Neural progenitor cell (in vitro differentiated cells): Measurements from ENCODE around the gene KLF2.

Source experiments
- EZH2phosphoT487 ChIP-seq: fragments of 200-600 bp; sonication (generic); IDR thresholded peaks from 2 replicates; pipeline ENCODE4 v1.6.1; 2017; ENCODE audit warnings: antibody characterized with exemption
- TF ChIP-seq, protein P1 (sequence below): fragments of 200-600 bp; sonication (generic); IDR thresholded peaks from 2 replicates; pipeline ENCODE4 v1.5.1; 2017; ENCODE audit warnings: antibody characterized with exemption, mild to moderate bottlenecking

DNA sequence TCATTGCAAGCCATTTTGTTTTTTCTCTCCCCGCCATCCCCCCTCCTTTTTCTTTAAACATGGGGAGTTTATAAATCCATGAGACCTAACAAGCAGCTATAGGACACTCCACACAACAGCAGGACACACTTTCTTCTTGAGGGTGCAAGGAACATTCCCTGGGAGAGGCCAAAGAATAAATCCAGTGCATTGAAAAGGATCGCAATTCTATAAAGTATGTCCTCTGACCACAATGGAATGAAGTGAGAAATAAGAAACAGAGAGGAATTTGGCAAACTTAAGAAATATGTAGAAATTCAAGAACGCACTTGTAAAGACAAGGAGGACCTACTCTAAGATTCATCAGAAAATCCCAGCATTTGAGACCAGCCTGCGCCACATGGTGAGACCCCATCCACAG lies 11.9 kb downstream of the KLF2 start:
- TF ChIP-seq, protein P1, sequence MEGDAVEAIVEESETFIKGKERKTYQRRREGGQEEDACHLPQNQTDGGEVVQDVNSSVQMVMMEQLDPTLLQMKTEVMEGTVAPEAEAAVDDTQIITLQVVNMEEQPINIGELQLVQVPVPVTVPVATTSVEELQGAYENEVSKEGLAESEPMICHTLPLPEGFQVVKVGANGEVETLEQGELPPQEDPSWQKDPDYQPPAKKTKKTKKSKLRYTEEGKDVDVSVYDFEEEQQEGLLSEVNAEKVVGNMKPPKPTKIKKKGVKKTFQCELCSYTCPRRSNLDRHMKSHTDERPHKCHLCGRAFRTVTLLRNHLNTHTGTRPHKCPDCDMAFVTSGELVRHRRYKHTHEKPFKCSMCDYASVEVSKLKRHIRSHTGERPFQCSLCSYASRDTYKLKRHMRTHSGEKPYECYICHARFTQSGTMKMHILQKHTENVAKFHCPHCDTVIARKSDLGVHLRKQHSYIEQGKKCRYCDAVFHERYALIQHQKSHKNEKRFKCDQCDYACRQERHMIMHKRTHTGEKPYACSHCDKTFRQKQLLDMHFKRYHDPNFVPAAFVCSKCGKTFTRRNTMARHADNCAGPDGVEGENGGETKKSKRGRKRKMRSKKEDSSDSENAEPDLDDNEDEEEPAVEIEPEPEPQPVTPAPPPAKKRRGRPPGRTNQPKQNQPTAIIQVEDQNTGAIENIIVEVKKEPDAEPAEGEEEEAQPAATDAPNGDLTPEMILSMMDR, result no peak
- TF ChIP-seq EZH2phosphoT487, result no peak
